Activated naive CD4-positive, alpha-beta T cell (primary cell): ENCODE measurements around the gene KCTD14.
"Not testable (repeated sequence)": the region's sequence is repeated elsewhere in the genome, so short reads cannot be mapped to it uniquely, and the experiment has no call there.

Experiments
- DNase-seq, 4 experiments: peaks; one replicate each; lab custom pipeline; 2025; lab: John Stamatoyannopoulos, UW

KCTD14 gene

DNA sequence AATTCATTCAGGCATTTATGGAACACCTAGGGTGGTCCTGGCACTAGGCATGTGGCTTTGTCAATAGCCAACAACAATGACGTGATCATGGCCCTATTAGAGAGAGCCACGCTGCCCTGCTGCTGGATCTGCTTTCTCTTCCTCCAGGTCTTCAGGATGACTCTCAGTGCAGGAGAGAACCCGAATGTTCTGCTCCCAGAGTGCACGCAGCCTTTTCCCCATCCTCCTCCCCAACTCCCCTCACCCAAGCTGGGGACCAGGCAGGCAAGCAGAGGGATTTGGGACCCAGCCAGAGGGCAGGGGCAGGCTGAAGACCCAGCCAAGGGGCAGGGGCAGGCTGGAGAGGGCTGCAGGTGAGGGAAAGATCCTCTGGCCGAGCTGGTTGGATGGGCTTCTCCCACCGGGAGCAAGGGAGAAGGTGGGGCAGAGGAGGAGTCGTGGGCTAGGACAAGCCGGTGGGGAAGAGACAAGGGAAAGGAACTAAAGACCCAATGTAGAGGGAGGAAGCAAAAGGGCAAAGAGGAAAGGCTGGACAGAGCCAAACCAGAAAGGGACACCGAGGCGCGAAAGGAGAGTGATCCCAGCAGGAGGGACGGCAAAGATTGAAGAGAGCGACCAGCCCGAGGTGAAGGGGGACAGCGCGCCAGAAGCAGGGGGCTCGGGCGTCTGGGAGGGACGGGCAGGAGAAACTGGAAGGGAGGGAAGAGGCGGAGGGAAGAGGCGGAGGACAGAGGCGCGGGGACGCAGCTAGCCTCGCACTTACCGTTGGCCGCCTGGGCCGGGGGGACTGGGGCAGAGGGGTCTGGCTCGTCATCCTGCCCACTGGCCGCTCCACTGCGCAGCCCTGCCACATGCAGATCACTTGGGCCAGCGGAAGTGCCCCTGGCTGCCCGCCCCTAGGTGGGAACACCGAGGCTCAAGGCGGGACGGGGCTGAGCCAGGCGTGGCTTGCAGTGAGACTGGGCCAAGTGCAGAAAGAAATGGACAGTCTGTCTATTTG is at the start of gene KCTD14:
TSS of gene KCTD14 (minus strand) at position 880 of the 1,000 bp plus-strand sequence. CDS start at position 853, 27 bp downstream.
- DNase-seq = no peak

DNA sequence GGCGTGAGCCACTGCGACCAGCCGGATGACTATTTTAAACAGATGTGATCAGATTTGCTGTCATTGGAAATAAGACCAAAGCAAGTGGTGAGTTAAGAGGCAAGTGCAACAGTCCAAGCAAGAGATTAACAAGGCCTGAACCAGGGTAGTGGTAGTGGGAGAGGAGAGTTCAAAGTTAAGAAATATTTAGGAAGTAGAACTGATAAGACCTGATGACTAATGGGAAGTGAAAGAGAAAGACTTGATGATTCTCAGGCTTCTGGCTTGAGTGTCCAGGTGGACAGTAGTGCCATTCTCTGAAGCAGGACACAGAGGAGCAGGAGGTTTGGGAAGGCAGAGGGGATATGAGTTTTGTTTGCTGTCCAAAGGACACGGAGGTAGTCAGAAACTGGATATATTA is 49.4 kb upstream of the KCTD14 start:
- no peak for DNase-seq

DNA sequence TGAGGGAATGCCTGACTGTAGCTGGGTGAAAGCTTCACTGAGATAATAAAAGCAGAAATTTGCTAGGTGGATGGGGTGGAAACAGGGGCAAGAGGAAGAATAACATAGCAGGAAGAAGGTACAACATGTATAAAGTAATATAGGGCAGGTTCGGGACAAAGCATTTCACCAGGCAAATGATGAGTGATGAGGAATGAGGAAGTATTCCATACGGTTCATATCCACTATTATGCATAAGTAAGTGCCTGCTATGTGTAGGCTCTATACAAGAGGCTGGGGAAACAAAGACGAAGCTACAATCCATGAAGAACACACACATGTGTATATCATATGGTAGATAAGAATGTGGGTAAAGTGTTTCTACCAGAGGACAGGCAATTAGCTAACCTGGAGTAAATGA is 48.6 kb upstream of the KCTD14 start:
- DNase-seq = no peak

DNA sequence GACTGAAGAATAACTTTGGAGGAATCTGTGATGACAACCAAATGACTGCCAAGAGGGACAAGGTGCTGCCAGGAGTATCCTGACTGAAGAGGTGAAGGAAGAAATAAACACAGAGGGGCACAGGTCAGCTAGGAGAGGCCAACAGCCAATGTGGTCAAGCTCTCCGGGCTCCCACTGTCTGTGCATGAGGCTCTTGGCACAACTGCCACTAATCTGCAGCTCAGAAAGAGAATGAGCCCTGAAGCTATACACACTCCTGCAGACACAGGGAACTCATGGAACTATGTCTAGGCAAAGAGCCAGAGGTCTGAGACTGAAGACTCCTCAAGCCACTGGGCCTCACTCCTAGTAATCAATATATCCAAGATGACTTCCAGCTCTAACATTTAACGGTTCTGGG is 47.5 kb upstream of the KCTD14 start:
- no peak for DNase-seq

DNA sequence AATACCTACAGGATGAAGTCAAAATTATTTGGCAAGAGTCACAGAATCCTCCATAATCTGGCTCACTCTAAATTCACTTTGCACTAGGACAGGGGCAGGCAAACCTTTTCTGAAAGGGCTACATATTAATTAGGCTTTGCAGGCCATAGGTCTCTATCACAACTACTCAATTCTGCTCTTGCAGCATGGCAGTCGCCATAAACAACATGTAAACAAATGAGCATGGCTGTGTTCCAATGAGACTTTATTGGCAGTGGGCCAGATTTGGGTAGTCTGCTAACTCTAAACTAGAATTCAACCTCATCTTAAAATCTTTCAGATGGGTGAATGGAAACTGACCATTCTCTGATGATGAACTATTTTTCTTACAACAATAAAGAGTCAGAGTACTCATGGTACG is 46.4 kb upstream of the KCTD14 start:
- no peak for DNase-seq

GRCh38 chr11:78067704-78068103 is 44.6 kb upstream of the KCTD14 start:
- DNase-seq = no peak

GRCh38 chr11:78066471-78066870 is 43.4 kb upstream of the KCTD14 start:
- DNase-seq = no peak

- DNase-seq = no peak
These were observed 42.1 kb upstream of the KCTD14 start for GRCh38 chr11:78065203-78065602.

DNA sequence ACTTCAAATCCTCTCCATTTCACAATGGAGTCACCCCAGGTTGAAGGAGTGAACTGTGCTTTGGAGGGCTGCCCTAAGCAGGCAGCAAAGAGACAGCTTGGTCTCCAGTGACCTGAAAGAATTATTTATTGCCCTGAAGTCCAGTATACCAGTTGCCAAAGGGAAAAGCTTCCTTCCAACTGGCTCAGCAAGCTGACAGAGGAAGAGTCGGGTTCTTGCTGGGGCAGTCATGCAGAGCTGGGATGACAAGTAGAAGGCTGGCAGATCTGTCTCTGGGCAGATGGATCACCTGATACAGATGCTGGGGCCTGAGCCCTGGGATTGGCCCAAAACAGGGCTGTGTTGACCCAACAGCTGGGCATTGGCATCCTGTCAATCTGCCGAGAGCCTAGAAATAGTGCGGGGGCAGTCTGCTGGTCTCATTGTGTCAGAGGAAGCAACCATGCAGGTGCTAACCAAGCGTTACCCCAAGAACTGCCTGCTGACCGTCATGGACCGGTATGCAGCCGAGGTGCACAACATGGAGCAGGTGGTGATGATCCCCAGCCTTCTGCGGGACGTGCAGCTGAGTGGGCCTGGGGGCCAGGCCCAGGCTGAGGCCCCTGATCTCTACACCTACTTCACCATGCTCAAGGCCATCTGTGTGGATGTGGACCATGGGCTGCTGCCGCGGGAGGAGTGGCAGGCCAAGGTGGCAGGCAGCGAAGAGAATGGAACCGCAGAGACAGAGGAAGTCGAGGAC is 40.5 kb upstream of the KCTD14 start, which contains the start of gene THRSP:
TSS of gene THRSP (plus strand) at position 422 of the 742 bp plus-strand sequence. CDS start at position 443, 21 bp downstream.
- DNase-seq = no peak

GRCh38 chr11:78062671-78063070 is 39.6 kb upstream of the KCTD14 start:
- DNase-seq = no peak

DNA sequence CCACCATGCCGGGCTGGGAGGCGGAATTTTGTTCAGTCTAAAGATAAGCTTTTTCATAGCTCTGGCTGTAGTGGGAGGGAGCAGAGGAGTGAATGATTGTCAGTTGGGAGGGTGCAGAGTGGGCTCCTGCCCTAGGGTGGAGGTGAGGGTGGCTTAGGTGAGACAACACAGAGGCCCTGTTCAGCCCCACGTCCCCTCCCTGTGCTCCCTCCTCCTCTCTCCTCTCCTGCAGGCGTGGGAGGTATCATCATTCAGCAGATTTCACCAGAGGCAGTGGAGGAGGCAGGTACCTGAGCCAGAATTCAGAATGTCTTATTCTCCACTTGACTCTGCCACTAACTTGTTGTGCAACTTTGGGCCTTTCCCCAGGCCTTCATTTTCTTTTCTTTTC is 38.8 kb upstream of the KCTD14 start:
- DNase-seq = no peak

DNA sequence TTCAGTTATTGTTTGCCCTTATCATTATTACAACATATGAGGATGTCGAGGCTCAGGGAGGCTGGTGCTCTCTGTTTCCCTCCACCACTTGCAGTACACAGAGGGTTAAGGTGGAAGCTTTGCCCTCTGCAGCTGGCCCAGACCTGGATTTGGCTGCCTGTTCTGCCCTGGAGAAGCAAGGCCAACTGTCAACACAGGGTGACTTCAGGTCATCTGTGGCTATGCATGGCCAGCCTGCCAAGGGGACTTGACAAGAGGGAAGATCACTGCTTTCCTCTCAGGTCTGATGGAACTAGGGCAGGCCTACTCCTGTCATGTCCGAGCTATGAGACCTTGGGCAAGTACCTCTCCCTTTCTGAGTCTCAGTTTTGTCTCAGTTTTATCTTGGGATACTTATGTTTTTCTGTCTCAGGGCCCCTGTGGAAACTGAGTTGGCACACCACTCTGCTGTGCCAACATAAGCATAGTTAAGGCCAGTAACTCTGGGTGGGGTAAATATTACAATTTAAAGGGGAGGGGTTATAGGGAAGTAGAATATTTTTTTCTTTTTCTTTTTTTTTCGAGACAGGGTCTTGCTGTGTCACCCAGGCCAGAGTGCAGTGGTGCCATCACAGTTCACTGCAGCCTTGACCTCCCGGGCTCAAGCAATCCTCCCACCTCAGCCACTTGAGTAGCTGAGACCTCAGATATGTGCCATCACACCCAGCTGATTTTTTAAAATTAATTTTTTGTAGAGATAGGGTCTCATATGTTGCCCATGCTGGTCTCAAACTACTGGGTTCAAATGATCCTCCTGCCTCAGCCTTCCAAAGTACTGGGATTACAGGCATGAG is 38.2 kb upstream of the KCTD14 start:
- DNase-seq = no peak

GRCh38 chr11:78060533-78060932 is 37.5 kb upstream of the KCTD14 start:
- no peak for DNase-seq

GRCh38 chr11:78059749-78060328 is 36.8 kb upstream of the KCTD14 start:
- DNase-seq = not testable (repeated sequence)

GRCh38 chr11:78057462-78058055 is 34.5 kb upstream of the KCTD14 start:
- DNase-seq = no peak

GRCh38 chr11:78056093-78056492 is 33.0 kb upstream of the KCTD14 start:
- no peak for DNase-seq

- DNase-seq = no peak
These were observed 31.9 kb upstream of the KCTD14 start for GRCh38 chr11:78054971-78055370.

- DNase-seq = no peak
These were observed 28.1 kb upstream of the KCTD14 start for GRCh38 chr11:78050964-78051831.

DNA sequence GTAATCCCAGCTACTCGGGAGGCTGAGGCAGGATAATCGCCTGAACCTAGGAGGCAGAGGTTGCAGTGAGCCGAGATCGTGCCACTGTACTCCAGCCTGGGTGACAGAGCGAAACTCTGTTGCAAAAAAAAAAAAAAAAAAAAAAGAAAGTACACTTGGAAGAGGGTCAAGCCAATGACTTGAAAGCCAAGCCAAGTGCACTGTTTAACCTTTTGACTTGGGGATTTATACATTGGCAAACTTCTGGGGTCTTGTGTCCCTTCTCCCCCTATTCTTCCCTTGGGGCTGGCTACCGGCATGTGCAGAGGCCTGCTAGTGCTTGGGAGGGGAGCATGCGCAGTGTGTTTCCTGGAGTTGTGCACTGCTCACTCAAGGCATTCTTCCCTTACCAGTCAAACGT is 26.3 kb upstream of the KCTD14 start:
- no peak for DNase-seq

GRCh38 chr11:78048561-78048960 is 25.5 kb upstream of the KCTD14 start:
- no peak for DNase-seq
